HG03139 (cell line): ENCODE data around the gene HECW1.
"Not testable (repeated sequence)": the region's sequence is repeated elsewhere in the genome, so short reads cannot be mapped to it uniquely, and the experiment has no call there.

Source experiments
- ATAC-seq: cut with Tn5 transposase; IDR thresholded peaks from one replicate; pipeline ENCODE4 v1.9.1; 2021; ENCODE audit not compliant: unreplicated experiment

HECW1 gene

GRCh38 chr7:43201912-43202311, 89.5 kb downstream of the HECW1 start:
- ATAC-seq: no peak

DNA sequence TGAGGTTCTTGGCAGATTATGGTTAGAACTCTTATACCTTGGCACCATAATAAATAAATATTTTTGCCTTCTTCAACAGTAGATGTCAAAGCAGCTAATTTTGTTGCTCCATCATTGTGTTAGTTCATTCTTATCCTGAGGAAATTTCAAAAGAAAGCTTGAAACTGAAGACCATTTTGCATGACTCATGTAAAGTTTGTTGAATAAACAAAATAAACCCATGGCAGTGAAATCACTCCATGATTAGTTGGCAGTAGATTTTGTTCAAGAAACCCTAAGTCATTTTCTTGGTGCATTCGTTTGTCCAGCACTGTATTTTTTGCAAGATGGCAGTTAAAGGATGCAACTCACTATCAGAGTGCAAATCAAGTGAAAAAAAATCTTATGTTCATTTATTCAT, 91.6 kb downstream of the HECW1 start:
- no peak for ATAC-seq

DNA sequence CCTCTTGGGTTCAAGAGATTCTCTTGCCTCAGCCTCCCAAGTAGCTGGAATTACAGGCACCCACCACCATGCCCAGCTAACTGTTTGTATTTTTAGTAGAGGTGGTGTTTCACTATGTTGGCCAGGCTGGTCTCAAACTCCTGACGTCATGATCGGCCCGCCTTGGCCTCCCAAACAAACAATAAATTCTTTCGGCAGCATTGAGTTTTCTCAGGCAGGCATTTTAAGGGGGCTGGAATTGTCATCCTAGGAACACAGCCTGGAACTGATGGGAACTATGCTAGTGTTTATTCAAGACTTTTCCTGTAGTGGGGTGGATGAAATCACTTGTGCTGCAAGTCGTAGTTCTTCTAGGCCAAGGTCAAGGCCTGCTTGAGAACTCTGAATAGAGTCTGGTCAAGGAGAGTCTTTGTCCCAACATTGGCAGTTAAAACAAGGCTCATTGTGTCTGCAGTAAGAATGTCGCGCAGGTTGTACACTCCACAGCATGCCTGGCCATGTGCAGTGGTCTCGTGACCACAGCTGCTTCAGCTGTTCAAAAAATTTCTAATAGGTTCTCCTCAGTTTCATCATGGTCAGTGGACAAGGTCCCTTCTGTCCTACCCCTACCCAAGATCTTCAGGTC, 92.8 kb downstream of the HECW1 start:
- no peak for ATAC-seq

GRCh38 chr7:43208242-43208641, 95.8 kb downstream of the HECW1 start:
- ATAC-seq: no peak

DNA sequence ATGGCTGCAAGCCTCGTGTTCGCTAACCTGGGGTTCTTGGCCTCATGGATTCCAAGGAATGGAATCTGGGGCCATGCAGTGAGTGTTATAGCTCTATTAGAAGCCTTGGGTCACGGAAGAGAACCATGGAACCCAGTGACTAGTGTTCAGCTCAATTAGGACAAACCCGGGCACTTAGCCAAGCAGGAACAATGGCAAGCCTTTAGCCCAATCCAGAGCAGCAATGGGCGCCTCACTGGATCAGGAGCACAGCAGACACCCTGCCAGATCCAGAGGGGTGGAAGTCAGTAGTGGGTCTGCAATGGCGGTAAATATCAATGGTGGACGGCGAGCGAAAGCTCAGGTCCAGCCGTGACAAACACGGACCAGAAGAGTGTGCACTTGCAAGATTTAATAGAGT, 98.1 kb downstream of the HECW1 start:
- not testable (repeated sequence) for ATAC-seq

DNA sequence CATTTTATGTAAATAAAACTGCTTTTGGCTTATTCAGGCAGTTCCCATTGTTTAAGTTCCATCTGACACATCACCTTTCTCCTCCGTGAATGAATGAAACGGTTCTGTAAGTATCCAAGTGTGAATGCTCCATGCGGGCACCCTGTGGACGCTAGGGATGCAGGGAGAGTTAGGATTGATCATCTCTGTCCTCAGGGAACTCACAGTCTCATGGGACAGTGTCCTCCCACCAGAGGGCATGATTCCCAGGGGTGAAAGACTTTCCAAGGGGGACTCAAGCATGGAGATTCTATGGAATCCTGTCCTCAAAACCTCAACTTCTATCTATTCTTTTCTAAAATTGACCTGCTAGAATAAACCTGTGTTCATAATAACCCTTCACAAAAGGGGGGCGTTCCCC, 98.8 kb downstream of the HECW1 start:
- ATAC-seq: no peak

DNA sequence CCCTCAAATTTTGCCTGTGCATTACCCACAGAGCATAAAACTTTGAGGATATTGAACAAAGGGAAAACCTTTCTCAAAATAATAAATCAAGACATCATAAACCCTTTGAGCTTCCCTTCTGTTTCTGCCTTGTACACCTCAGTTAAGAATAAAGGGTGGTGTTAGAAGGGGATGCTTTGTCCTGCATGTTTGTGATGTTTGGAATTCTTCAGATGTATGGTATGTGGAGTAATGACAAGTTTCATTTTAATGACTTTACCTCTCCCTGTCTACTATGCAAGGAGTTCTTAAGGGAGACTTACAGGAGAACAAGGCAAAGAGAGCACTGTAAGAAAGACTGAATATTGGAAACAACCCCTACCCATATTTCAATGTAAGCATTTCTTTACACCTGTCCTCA, 99.2 kb downstream of the HECW1 start:
- ATAC-seq: no peak

DNA sequence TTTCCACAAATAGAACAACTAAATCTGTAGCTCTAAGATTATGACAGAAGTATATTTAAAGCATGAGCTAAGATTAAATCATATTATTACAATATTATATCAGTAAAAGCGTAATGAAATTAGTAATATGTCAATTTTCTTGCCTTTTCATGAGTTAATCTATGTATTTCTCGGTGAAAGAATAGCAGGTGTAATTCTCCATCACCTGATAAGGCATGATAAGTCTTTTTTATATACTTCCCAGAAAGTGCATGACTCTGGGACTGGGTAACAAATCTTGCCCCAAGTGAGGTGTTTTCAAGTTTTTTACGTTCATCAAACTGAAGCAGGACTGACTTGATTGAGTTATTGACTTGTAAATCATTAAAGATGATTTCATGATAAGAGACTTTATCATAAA, 100.5 kb downstream of the HECW1 start:
- ATAC-seq: no peak

DNA sequence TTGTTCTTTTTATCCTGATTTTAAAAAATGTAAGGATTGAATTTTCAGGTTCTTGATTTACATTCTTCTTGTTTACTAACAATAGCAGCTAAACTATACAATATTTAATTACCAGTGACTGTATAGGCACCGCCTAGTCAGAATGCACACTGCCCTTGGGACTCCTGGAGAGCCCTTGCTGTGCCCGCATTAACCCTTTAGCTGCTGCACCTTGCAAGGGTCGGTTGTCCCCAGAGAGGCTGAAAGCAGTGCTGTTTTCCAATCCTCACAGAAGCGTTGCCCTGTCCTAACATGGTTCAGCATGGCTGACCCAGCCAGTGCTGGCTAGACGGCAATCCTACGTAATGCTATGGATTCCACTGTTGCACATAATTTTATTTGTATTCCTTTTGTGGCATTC, 102.6 kb downstream of the HECW1 start:
- ATAC-seq: no peak

DNA sequence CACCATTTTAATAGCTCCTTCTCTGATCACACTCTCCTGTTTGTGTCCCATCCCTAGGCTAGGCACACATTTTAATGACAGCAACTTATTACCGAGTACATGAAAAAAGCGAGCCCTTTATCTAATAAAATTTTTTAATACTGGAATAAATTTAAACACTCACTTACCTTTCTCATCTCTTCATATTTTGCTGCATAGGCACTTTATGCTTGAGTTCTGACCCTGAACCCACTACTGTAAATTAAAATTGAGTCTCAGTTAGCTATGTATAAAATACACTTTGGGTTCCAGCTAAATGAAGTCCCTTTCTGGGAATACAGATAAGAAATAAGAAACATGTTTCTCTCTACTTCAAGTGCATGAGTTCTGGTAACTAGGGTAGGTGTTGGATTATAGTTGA, 104.6 kb downstream of the HECW1 start:
- no peak for ATAC-seq

DNA sequence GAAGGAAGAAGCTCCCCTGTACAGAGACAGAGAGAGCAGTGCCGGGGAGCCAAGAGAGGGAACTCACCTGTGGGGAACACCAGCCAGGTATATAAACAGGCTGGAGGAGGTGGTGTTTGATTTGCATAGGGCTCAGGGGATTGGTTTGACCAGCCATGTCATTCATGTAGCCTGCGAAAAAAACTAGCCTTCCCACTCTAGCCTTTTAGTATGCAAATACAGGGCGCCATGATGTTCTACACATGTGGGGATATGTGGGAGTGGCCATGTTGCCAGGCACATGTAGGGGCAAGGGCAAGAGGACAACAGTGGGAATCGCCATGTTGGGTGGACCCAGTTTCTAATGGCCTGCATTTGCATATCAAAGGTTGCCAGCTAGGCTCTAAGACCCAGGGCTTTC, 106.5 kb downstream of the HECW1 start:
- not testable (repeated sequence) for ATAC-seq

- ATAC-seq: no peak
Measured at GRCh38 chr7:43220250-43220649, 107.8 kb downstream of the HECW1 start.

- no peak for ATAC-seq
Measured at GRCh38 chr7:43220742-43221141, 108.3 kb downstream of the HECW1 start.

- ATAC-seq: no peak
Measured at GRCh38 chr7:43229801-43230200, 117.4 kb downstream of the HECW1 start.

- ATAC-seq: no peak
Measured at GRCh38 chr7:43232366-43232765, 119.9 kb downstream of the HECW1 start.

- ATAC-seq: no peak
Measured at GRCh38 chr7:43234073-43234472, 121.6 kb downstream of the HECW1 start.

- ATAC-seq: no peak
Measured at GRCh38 chr7:43234968-43235367, 122.5 kb downstream of the HECW1 start.

DNA sequence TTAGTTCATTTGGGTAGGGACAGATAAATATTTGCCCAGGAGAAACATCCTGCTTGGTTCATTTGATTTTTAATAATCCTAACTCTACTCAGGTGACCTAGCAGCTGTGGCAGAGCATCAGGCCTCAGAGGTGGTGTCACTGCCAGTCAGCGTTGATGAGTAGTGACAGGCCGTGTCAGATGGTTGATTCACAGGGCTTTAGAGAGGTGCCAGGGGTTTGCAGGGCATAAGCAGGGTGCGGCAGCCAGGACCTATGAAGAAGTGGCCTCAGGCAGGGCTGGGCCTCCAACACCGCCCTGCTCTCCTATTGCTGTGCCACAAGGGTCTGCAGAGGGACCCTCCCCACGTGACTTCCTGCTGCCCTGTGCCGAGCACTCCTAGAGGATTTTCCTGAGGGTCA, 128.1 kb downstream of the HECW1 start:
- no peak for ATAC-seq

GRCh38 chr7:43242628-43243255, 130.3 kb downstream of the HECW1 start:
- no peak for ATAC-seq

DNA sequence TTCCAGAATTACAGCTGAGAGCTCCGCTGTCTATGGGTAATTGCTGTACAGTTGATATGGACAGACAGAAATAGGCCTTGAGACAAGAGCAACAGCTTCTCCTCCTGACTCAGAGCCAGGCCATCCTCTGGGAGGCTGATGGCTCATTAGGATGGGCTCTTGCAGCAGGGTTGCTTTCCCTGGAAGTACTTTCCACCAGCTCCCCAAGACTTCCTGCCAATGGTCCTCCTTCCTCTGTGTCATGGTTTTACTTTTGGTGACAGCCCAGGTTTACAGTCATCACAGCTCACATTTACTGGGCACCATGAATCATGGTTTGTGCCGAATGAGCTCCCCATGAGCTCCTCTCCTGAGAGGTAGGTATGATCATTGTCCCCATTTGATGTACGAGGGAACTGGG, 131.8 kb downstream of the HECW1 start:
- ATAC-seq: no peak

- ATAC-seq: no peak
Measured at GRCh38 chr7:43244784-43245183, 132.3 kb downstream of the HECW1 start.

GRCh38 chr7:43247757-43248156, 135.3 kb downstream of the HECW1 start:
- ATAC-seq: no peak

DNA sequence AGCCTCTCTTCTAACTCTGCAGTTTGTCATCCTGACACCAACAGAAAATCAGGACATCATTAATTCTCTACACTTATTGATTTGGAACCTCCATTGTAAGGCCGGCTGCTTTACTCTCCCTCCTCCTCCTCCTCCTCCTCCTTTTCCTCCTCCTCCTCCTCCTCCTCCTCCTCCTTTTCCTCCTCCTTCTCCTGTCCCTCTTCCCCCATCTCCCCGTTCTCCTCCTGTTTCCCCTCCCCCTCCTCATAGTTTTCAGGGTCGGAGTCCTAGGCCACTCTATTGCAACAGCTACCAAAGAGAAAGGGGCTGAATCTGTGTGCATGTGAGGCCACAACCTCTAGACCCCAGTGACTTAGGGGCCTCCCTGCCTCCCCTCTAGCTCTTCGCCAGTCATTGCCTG, 136.1 kb downstream of the HECW1 start:
- ATAC-seq: no peak
